ENCODE results near the gene KCNMB2.

Gene KCNMB2

GRCh38 chr3:178765472-178765871, 229.2 kb downstream of the KCNMB2 start:
- no peak overlapping the region for H3K27ac ChIP-seq (replicated peaks)
- H3K4me3 ChIP-seq (replicated peaks; ENCODE audit: insufficient read depth, low read length): no peak overlapping the region
- TF ChIP-seq, protein P1, sequence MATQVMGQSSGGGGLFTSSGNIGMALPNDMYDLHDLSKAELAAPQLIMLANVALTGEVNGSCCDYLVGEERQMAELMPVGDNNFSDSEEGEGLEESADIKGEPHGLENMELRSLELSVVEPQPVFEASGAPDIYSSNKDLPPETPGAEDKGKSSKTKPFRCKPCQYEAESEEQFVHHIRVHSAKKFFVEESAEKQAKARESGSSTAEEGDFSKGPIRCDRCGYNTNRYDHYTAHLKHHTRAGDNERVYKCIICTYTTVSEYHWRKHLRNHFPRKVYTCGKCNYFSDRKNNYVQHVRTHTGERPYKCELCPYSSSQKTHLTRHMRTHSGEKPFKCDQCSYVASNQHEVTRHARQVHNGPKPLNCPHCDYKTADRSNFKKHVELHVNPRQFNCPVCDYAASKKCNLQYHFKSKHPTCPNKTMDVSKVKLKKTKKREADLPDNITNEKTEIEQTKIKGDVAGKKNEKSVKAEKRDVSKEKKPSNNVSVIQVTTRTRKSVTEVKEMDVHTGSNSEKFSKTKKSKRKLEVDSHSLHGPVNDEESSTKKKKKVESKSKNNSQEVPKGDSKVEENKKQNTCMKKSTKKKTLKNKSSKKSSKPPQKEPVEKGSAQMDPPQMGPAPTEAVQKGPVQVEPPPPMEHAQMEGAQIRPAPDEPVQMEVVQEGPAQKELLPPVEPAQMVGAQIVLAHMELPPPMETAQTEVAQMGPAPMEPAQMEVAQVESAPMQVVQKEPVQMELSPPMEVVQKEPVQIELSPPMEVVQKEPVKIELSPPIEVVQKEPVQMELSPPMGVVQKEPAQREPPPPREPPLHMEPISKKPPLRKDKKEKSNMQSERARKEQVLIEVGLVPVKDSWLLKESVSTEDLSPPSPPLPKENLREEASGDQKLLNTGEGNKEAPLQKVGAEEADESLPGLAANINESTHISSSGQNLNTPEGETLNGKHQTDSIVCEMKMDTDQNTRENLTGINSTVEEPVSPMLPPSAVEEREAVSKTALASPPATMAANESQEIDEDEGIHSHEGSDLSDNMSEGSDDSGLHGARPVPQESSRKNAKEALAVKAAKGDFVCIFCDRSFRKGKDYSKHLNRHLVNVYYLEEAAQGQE (IDR thresholded peaks at IDR 0.05; ENCODE audit: insufficient replicate concordance, low read depth): no peak
- TF ChIP-seq GABPA (IDR thresholded peaks at IDR 0.05; ENCODE audit: low read depth): no peak
- TF ChIP-seq POLR2AphosphoS5 (IDR thresholded peaks at IDR 0.05; ENCODE audit: low read depth): no peak
- no peak for TF ChIP-seq SPI1 (IDR thresholded peaks at IDR 0.05; ENCODE audit: borderline replicate concordance, low read depth)
- TF ChIP-seq, protein P2, sequence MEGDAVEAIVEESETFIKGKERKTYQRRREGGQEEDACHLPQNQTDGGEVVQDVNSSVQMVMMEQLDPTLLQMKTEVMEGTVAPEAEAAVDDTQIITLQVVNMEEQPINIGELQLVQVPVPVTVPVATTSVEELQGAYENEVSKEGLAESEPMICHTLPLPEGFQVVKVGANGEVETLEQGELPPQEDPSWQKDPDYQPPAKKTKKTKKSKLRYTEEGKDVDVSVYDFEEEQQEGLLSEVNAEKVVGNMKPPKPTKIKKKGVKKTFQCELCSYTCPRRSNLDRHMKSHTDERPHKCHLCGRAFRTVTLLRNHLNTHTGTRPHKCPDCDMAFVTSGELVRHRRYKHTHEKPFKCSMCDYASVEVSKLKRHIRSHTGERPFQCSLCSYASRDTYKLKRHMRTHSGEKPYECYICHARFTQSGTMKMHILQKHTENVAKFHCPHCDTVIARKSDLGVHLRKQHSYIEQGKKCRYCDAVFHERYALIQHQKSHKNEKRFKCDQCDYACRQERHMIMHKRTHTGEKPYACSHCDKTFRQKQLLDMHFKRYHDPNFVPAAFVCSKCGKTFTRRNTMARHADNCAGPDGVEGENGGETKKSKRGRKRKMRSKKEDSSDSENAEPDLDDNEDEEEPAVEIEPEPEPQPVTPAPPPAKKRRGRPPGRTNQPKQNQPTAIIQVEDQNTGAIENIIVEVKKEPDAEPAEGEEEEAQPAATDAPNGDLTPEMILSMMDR (IDR thresholded peaks at IDR 0.05; ENCODE audit: insufficient read depth, low read length): no peak

GRCh38 chr3:178767581-178767980, 231.3 kb downstream of the KCNMB2 start:
- no peaks in the 10 kb centered on the region for H3K27me3 ChIP-seq (ENCODE audit: insufficient read depth, poor library complexity, severe bottlenecking)
- DNase-seq (ENCODE audit: low read depth in 1 of 2, low spot score in 1 of 2): no peak
- no peak overlapping the region for H3K4me3 ChIP-seq (replicated peaks; ENCODE audit: insufficient read depth, low read length)
- TF ChIP-seq, protein P1 (IDR thresholded peaks at IDR 0.05; ENCODE audit: insufficient replicate concordance, low read depth): no peak
- TF ChIP-seq, protein P2 (IDR thresholded peaks at IDR 0.05; ENCODE audit: insufficient read depth, low read length): no peak
- TF ChIP-seq GABPA (IDR thresholded peaks at IDR 0.05; ENCODE audit: low read depth): no peak
- TF ChIP-seq POLR2AphosphoS5 (IDR thresholded peaks at IDR 0.05; ENCODE audit: low read depth): no peak
- no peak for TF ChIP-seq SPI1 (IDR thresholded peaks at IDR 0.05; ENCODE audit: borderline replicate concordance, low read depth)
- no peak overlapping the region for H3K27ac ChIP-seq (replicated peaks)

More at GRCh38 chr3:178765472-178765871, 229.2 kb downstream of the KCNMB2 start:
- no peaks in the 10 kb centered on the region for H3K27me3 ChIP-seq (ENCODE audit: insufficient read depth, poor library complexity, severe bottlenecking)
- no peak for DNase-seq (ENCODE audit: low read depth in 1 of 2, low spot score in 1 of 2)

GRCh38 chr3:178768072-178768864, 232.0 kb downstream of the KCNMB2 start:
- H3K27me3 ChIP-seq (ENCODE audit: insufficient read depth, poor library complexity, severe bottlenecking): no peaks in the 10 kb centered on the region
- no peak for DNase-seq (ENCODE audit: low read depth in 1 of 2, low spot score in 1 of 2)
- no peak overlapping the region for H3K4me3 ChIP-seq (replicated peaks; ENCODE audit: insufficient read depth, low read length)
- no peak overlapping the region for H3K27ac ChIP-seq (replicated peaks)
- TF ChIP-seq, protein P2 (IDR thresholded peaks at IDR 0.05; ENCODE audit: insufficient read depth, low read length): no peak
- TF ChIP-seq, protein P1 (IDR thresholded peaks at IDR 0.05; ENCODE audit: insufficient replicate concordance, low read depth): no peak
- TF ChIP-seq POLR2AphosphoS5 (IDR thresholded peaks at IDR 0.05; ENCODE audit: low read depth) (no peak), SPI1 (IDR thresholded peaks at IDR 0.05; ENCODE audit: borderline replicate concordance, low read depth) (no peak)

All from HL-60 (cell line).